Stomach (tissue), 9 donors: Measurements from ENCODE around the gene MCRIP1. TPM values are rescaled to one million over a fixed set of nuclear protein-coding genes. Genes with fewer than 3 reads are reported as not detected.

Experiments used
- DNase-seq, 2 donors: peaks; one replicate each; pipeline versions ENCODE4 v3.0.0 to v3.0.0-alpha.2; 2013 to 2019
- H3K27ac ChIP-seq, 5 donors: fragments of 200-600 bp in 4 of 5; sonication (generic) in 4 of 5; one replicate each; pipeline ENCODE4 v1.5.1; 2013 to 2019; ENCODE audit warnings: mild to moderate bottlenecking in 1 of 5, moderate library complexity in 1 of 5
- H3K27me3 ChIP-seq, 3 donors: fragments of 200-600 bp; sonication (generic); one replicate each; pipeline ENCODE4 v1.5.1; 2017 to 2019; ENCODE audit warnings: mixed run types in 1 of 3
- H3K36me3 ChIP-seq, 4 donors: fragments of 200-600 bp; sonication (generic); 1 replicate in 3 of 4; 2 replicates in 1 of 4; pipeline ENCODE4 v1.5.1; 2016 to 2019
- H3K4me1 ChIP-seq, 4 donors: fragments of 200-600 bp; sonication (generic); one replicate each; pipeline ENCODE4 v1.5.1; 2016 to 2019
- H3K4me3 ChIP-seq, 4 donors: fragments of 200-600 bp; sonication (generic) in 3 of 4; one replicate each; pipeline ENCODE4 v1.5.1; 2016 to 2019; ENCODE audit warnings: mild to moderate bottlenecking in 1 of 4
- H3K9me3 ChIP-seq, 4 donors: fragments of 200-600 bp; sonication (generic); one replicate each; pipeline ENCODE4 v1.5.1; 2016 to 2019
- CTCF ChIP-seq, 7 experiments: fragments of 450-650 bp in 4 of 7; fragments of 200-600 bp in 3 of 7; sonication (generic) in 3 of 7; IDR thresholded peaks; one replicate each; pipeline ENCODE4 v1.5.1; 2016 to 2019; ENCODE audit warnings: antibody characterized with exemption in 7 of 7, control low read depth in 2 of 7, mild to moderate bottlenecking in 1 of 7
- EP300 ChIP-seq: sonication (generic); formaldehyde crosslinking; IDR thresholded peaks from one replicate; pipeline ENCODE4 v1.6.1; 2017; ENCODE audit warnings: antibody characterized with exemption
- POLR2A ChIP-seq, 4 donors: fragments of 450-650 bp; IDR thresholded peaks; one replicate each; pipeline ENCODE4 v1.6.1; 2016; ENCODE audit warnings: antibody characterized with exemption in 4 of 4, control low read depth in 2 of 4, mild to moderate bottlenecking in 1 of 4, moderate library complexity in 1 of 4
- POLR2AphosphoS5 ChIP-seq, 3 donors: sonication (generic); formaldehyde crosslinking; IDR thresholded peaks; one replicate each; pipeline ENCODE4 v1.6.1; 2016; ENCODE audit warnings: antibody characterized with exemption in 3 of 3
- WGBS, 5 donors: extraction: QIAGEN DNeasy Blood & Tissue Kit in 3 of 5; methylation state at CpG; one replicate each; pipeline versions ENCODE4 v1.1.5 to v1.1.7; 2013 to 2018; 5-methylcytosine and 5-hydroxymethylcytosine counted together
- intact Hi-C: fragments of 100-400 bp; cut with DNase I; formaldehyde crosslinking; loops from one replicate; pipeline ENCODE4 v1.15.1; 2023; ENCODE audit warnings: low total_unique reads
- polyA plus RNA-seq, 3 donors: library from polyadenylated mRNA; stranded (reverse); fragments of 200-250 nt; gene quantifications; one replicate each; pipeline ENCODE4 v1.2.3, GENCODE V29; 2013
- total RNA-seq, 5 donors: library from RNA; depleted of rRNA; stranded (reverse); fragments of >200 nt; gene quantifications; one replicate each; pipeline versions ENCODE4 v1.1.0 to v1.2.3, GENCODE V29; 2014 to 2016
- donor health status: healthy with polysubstance abuse.
- donor health status: Bipolar disorder and iron deficiency.
- donor health status: healthy.

MCRIP1 gene
- total and polyA plus RNA-seq, 8 donors, result 23.7 to 150 (median 95.9) TPM

GRCh38 chr17:81846743-81847689 is 13.9 kb upstream of the MCRIP1 start:
- peaks cover 86 to 100% (median 97%) of the 10 kb centered on the region in 4 donors for H3K36me3 ChIP-seq
- intact Hi-C loops, result no loop called here
- no peak overlapping the region for H3K4me3 ChIP-seq
- TF ChIP-seq EP300 (no peak), CTCF (IDR thresholded peaks at IDR 0.05) (no peak), POLR2AphosphoS5 (IDR thresholded peaks at IDR 0.05) (no peak), POLR2A (IDR thresholded peaks at IDR 0.05) (no peak)
- H3K27me3 ChIP-seq, result no peaks in the 10 kb centered on the region
- no peak for DNase-seq
- 82 to 88% (median 84%) methylated on average over 21 to 24 of the region's 24 CpGs for WGBS, 5 donors
- H3K27ac ChIP-seq, result no peak overlapping the region
- no peaks in the 10 kb centered on the region for H3K9me3 ChIP-seq
- peaks cover 0 to 4% (median under 1%) of the 10 kb centered on the region in 4 donors for H3K4me1 ChIP-seq

GRCh38 chr17:81845881-81846742 is 13.0 kb upstream of the MCRIP1 start:
- no peaks in the 10 kb centered on the region for H3K27me3 ChIP-seq
- 91 to 93% (median 92%) methylated on average over 32 to 38 of the region's 38 CpGs for WGBS, 5 donors
- no peaks in the 10 kb centered on the region for H3K9me3 ChIP-seq
- peaks cover 0 to 10% (median 3%) of the 10 kb centered on the region in 4 donors for H3K4me1 ChIP-seq
- intact Hi-C loops, result no loop called here
- H3K36me3 ChIP-seq, result peaks cover 77 to 92% (median 88%) of the 10 kb centered on the region in 4 donors
- DNase-seq, result no peak
- no peak overlapping the region for H3K27ac ChIP-seq
- TF ChIP-seq POLR2AphosphoS5 (IDR thresholded peaks at IDR 0.05) (no peak), POLR2A (IDR thresholded peaks at IDR 0.05) (no peak), EP300 (no peak), CTCF (IDR thresholded peaks at IDR 0.05) (no peak)
- H3K4me3 ChIP-seq, result no peak overlapping the region

- WGBS, 5 donors, result 86 to 93% (median 90%) methylated on average over 8 to 13 of the region's 13 CpGs
These were observed 12.3 kb upstream of the MCRIP1 start for GRCh38 chr17:81845361-81845760.

More at GRCh38 chr17:81845361-81845760, 12.3 kb upstream of the MCRIP1 start:
- TF ChIP-seq POLR2A (IDR thresholded peaks at IDR 0.05), result no peak
- TF ChIP-seq POLR2AphosphoS5 (IDR thresholded peaks at IDR 0.05), result no peak
- TF ChIP-seq CTCF (IDR thresholded peaks at IDR 0.05), result no peak
- DNase-seq, result no peak
- Histone ChIP-seq H3K27ac (no peak overlapping the region), H3K4me3 (no peak overlapping the region), H3K36me3 (peaks cover 70 to 84% (median 81%) of the 10 kb centered on the region in 4 donors), H3K4me1 (peaks cover 0 to 10% (median 3%) of the 10 kb centered on the region in 4 donors), H3K9me3 (no peaks in the 10 kb centered on the region), H3K27me3 (no peaks in the 10 kb centered on the region)
- intact Hi-C loops, result no loop called here
